Lower lobe of right lung (tissue), 2 donors: ENCODE data around the gene SH2D5. TPM values are rescaled to one million over a fixed set of nuclear protein-coding genes. Genes with fewer than 3 reads are reported as not detected.
"Not testable (repeated sequence)": the region's sequence is repeated elsewhere in the genome, so short reads cannot be mapped to it uniquely, and the experiment has no call there.

Source experiments
- ATAC-seq, 2 donors: fragments of 200-7000 bp; cut with Tn5 transposase; one replicate each; pipeline ENCODE4 v1.9.1; 2020 to 2022; ENCODE audit warnings: mild to moderate bottlenecking in 2 of 2, moderate library complexity in 2 of 2
- DNase-seq: peaks from one replicate; pipeline ENCODE4 v3.0.0-alpha.2; 2020
- H3K27ac ChIP-seq: fragments of 200-600 bp; one replicate; pipeline ENCODE4 v1.8.0; 2022
- H3K27me3 ChIP-seq: fragments of 200-600 bp; one replicate; pipeline ENCODE4 v1.8.0; 2022; ENCODE audit warnings: low read depth
- H3K36me3 ChIP-seq: fragments of 200-600 bp; one replicate; pipeline ENCODE4 v1.8.0; 2022; ENCODE audit warnings: mild to moderate bottlenecking
- H3K4me1 ChIP-seq: fragments of 200-600 bp; one replicate; pipeline ENCODE4 v1.8.0; 2022
- H3K4me3 ChIP-seq: fragments of 200-600 bp; one replicate; pipeline ENCODE4 v1.8.0; 2022; ENCODE audit warnings: mild to moderate bottlenecking
- H3K9me3 ChIP-seq: fragments of 200-600 bp; one replicate; pipeline ENCODE4 v1.8.0; 2022
- intact Hi-C: fragments of 100-400 bp; cut with DNase I; formaldehyde crosslinking; loops from one replicate; pipeline ENCODE4 v1.11.0; 2022
- total RNA-seq: library from RNA; stranded (reverse); fragmentation: NEBNext Ultra II Directional; extraction: Animal tissue kit (Norgen Biotek cat#: 25700); gene quantifications from one replicate; pipeline ENCODE4 v1.2.1, GENCODE V29; 2021
- TF ChIP-seq, protein P1 (sequence below): fragments of 200-600 bp; IDR thresholded peaks from one replicate; pipeline ENCODE4 v1.8.0; 2022; ENCODE audit warnings: antibody characterized with exemption, mild to moderate bottlenecking
- donor health status: DM: no; HTN: yes; CAD: no; lungs with severe emphysema.

SH2D5 gene
- total RNA-seq, 1 donor from 2014 or later: not detected

DNA sequence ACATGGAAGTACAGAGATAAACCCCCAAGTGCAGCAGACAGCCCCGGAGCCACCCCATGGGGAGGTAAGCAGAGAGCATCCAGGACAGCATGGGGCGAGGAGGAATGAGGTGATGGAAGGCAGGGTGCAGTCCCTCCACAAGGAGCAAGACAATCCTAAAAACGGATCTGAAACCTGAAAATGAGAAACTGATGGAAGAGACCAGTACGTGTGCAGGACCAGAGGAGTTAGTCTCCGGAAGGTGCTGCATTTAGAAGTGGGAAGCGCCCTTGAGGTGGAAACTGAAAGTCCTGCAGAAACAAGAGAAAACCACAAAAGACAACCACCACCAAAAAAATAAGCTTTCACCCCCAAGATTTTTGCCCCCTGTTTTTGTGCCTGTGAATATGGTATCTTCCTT, 53.9 kb downstream of the SH2D5 start:
- intact Hi-C loops: no loop called here
- H3K27ac ChIP-seq: no peak overlapping the region

DNA sequence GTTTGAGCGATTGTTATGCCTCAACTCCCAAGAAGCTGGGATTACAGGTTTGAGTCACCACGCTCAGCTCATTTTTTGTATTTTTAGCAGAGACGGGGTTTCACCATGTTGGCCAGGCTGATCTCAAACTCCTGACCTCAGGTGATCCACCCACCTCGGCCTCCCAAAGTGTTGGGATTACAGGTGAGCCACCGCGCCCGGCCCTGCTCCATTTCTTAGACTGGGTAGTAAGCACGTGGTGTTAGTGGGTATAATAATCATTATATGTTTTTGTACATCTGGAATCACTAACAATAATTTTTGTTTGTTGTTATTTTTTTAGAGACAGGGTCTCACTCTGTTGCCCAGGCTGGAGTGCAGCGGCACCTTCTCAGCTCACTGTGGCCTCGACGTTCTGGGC, 58.9 kb downstream of the SH2D5 start:
- ATAC-seq, H3K27me3 ChIP-seq, H3K4me3 ChIP-seq, H3K36me3 ChIP-seq, H3K9me3 ChIP-seq, intact Hi-C loops, H3K27ac ChIP-seq, H3K4me1 ChIP-seq, DNase-seq: not testable (repeated sequence)

More for the DNA sequence above, 53.9 kb downstream of the SH2D5 start:
- DNase-seq (no peak), ATAC-seq (no peak)
- TF ChIP-seq, protein P1, sequence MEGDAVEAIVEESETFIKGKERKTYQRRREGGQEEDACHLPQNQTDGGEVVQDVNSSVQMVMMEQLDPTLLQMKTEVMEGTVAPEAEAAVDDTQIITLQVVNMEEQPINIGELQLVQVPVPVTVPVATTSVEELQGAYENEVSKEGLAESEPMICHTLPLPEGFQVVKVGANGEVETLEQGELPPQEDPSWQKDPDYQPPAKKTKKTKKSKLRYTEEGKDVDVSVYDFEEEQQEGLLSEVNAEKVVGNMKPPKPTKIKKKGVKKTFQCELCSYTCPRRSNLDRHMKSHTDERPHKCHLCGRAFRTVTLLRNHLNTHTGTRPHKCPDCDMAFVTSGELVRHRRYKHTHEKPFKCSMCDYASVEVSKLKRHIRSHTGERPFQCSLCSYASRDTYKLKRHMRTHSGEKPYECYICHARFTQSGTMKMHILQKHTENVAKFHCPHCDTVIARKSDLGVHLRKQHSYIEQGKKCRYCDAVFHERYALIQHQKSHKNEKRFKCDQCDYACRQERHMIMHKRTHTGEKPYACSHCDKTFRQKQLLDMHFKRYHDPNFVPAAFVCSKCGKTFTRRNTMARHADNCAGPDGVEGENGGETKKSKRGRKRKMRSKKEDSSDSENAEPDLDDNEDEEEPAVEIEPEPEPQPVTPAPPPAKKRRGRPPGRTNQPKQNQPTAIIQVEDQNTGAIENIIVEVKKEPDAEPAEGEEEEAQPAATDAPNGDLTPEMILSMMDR: no peak
- Histone ChIP-seq H3K27me3 (no peaks in the 10 kb centered on the region), H3K36me3 (no peaks in the 10 kb centered on the region), H3K4me1 (no peaks in the 10 kb centered on the region), H3K4me3 (no peak overlapping the region), H3K9me3 (no peaks in the 10 kb centered on the region)

DNA sequence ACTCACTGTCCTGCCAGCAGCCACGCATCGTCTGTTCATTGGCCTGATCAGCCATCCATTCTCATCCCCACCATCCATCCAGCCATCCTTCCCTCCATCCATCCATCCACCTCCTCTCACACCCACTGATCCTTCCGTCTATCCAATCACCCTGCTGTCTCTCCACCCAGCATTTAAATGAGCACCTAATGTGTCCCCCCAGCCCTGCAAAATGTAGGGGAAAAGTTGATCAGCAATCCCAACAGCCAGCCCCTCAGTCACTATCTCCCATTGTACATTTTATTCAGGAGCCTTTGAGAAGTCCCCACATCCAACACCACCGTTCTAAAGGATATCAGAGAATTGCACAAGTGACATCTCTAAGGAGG, 60.3 kb downstream of the SH2D5 start:
- Histone ChIP-seq H3K4me1 (no peaks in the 10 kb centered on the region), H3K4me3 (no peak overlapping the region), H3K27me3 (no peaks in the 10 kb centered on the region), H3K27ac (no peak overlapping the region), H3K9me3 (no peaks in the 10 kb centered on the region), H3K36me3 (no peaks in the 10 kb centered on the region)
- TF ChIP-seq, protein P1: no peak
- no peak for ATAC-seq
- no peak for DNase-seq
- intact Hi-C loops: no loop called here

DNA sequence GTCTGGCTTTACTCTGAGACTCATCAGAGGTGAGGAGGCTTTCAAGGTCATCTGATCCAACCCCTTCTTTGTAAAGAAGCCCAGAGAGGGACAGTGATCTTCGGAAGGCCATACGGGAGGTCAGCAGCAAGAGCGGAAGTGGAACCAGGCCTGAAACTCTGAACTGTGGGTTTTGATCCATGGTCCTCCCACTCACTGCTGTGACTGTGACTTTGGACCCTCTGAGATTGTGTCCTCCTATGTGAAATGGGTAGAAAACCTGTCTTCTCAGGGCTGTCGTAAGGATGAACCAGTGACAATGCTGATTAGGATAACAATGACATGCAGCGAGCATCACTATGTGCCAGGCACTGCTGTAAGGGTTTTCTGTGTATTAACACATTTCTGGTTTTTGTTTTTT, 61.6 kb downstream of the SH2D5 start:
- no peak for ATAC-seq
- DNase-seq: no peak
- no peak overlapping the region for H3K4me3 ChIP-seq
- no peak overlapping the region for H3K27ac ChIP-seq
- H3K36me3 ChIP-seq: no peaks in the 10 kb centered on the region
- intact Hi-C loops: no loop called here
- no peaks in the 10 kb centered on the region for H3K9me3 ChIP-seq
- H3K4me1 ChIP-seq: no peaks in the 10 kb centered on the region
- no peaks in the 10 kb centered on the region for H3K27me3 ChIP-seq
- TF ChIP-seq, protein P1: no peak

Other genes starting within 250 kb of the SH2D5 start
- gene CAMK2N1, start 246.5 kb downstream of the SH2D5 start, total RNA-seq: 43.0 TPM
- 29.9 TPM for gene MUL1, start 224.6 kb downstream of the SH2D5 start, total RNA-seq
- 0.38 TPM for gene FAM43B, start 180.1 kb downstream of the SH2D5 start, total RNA-seq
- 5.3 TPM for gene CDA, start 143.6 kb downstream of the SH2D5 start, total RNA-seq
- 57.2 TPM for gene PINK1, start 99.2 kb downstream of the SH2D5 start, total RNA-seq
- 148 TPM for gene DDOST, start 71.3 kb downstream of the SH2D5 start, total RNA-seq
- gene KIF17, start 14.7 kb downstream of the SH2D5 start, total RNA-seq: 8.4 TPM
- gene HP1BP3, start 54.6 kb upstream of the SH2D5 start, total RNA-seq: 253 TPM